Activated T-helper 9 cell treated with anti-CD3 and anti-CD28 coated beads, Interleukin-2, amount 50 U/mL, for 16 hours (primary cell): ENCODE results near the gene GNAS.

Experiments
- DNase-seq: peaks from one replicate; pipeline ENCODE4 v3.0.0-alpha.2; 2020; ENCODE audit warnings: low read depth

GNAS gene

GRCh38 chr20:58899512-58899911 is 47.0 kb downstream of the GNAS start:
- no peak for DNase-seq

- DNase-seq: no peak
These were observed 47.9 kb downstream of the GNAS start for GRCh38 chr20:58900397-58900796.

- no peak for DNase-seq
These were observed 49.2 kb downstream of the GNAS start for GRCh38 chr20:58901488-58902402.

GRCh38 chr20:58903614-58904013 is 51.1 kb downstream of the GNAS start:
- DNase-seq: no peak

GRCh38 chr20:58905236-58905635 is 52.7 kb downstream of the GNAS start:
- DNase-seq: no peak

- no peak for DNase-seq
These were observed 53.6 kb downstream of the GNAS start for GRCh38 chr20:58906111-58906510.

- DNase-seq: no peak
These were observed 54.4 kb downstream of the GNAS start for GRCh38 chr20:58906894-58907293.

- no peak for DNase-seq
These were observed 55.0 kb downstream of the GNAS start for GRCh38 chr20:58907320-58908137.

- no peak for DNase-seq
These were observed 55.7 kb downstream of the GNAS start for GRCh38 chr20:58908221-58908620.

GRCh38 chr20:58908941-58909340 is 56.4 kb downstream of the GNAS start:
- no peak for DNase-seq

- DNase-seq: no peak
These were observed 57.1 kb downstream of the GNAS start for GRCh38 chr20:58909585-58909984.

- DNase-seq: no peak
These were observed 58.0 kb downstream of the GNAS start for GRCh38 chr20:58910473-58910872.

GRCh38 chr20:58911309-58911708 is 58.8 kb downstream of the GNAS start:
- DNase-seq: no peak

- no peak for DNase-seq
These were observed 59.5 kb downstream of the GNAS start for GRCh38 chr20:58911970-58912369.

- DNase-seq: no peak
These were observed 60.6 kb downstream of the GNAS start for GRCh38 chr20:58913079-58913478.

- DNase-seq: no peak
These were observed 66.1 kb downstream of the GNAS start for GRCh38 chr20:58918621-58919020.

GRCh38 chr20:58921564-58921963 is 69.0 kb downstream of the GNAS start:
- DNase-seq: no peak

- no peak for DNase-seq
These were observed 69.5 kb downstream of the GNAS start for GRCh38 chr20:58922036-58922435.

- DNase-seq: no peak
These were observed 70.7 kb downstream of the GNAS start for GRCh38 chr20:58923117-58923712.

- no peak for DNase-seq
These were observed 74.4 kb downstream of the GNAS start for GRCh38 chr20:58926802-58927489.

- DNase-seq: no peak
These were observed 75.1 kb downstream of the GNAS start for GRCh38 chr20:58927490-58928061.

- DNase-seq: no peak
These were observed 78.0 kb downstream of the GNAS start for GRCh38 chr20:58930496-58930895.
